8988T (cell line): Measurements from ENCODE around the gene C1orf174.
A peak's percentile ranks its signal among the peaks of the same experiment; 100 is the strongest.

ENCODE experiments used
- DNase-seq: peaks from one replicate; pipeline ENCODE4 v3.0.0; 2011

The C1orf174 gene

GRCh38 chr1:3864884-3865283 lies 35.2 kb downstream of the C1orf174 start:
- DNase-seq, result no peak

GRCh38 chr1:3863231-3863935 lies 36.7 kb downstream of the C1orf174 start:
- no peak for DNase-seq

- peak; percentile 37 for DNase-seq
Measured at GRCh38 chr1:3858231-3858981, 41.7 kb downstream of the C1orf174 start.

DNA sequence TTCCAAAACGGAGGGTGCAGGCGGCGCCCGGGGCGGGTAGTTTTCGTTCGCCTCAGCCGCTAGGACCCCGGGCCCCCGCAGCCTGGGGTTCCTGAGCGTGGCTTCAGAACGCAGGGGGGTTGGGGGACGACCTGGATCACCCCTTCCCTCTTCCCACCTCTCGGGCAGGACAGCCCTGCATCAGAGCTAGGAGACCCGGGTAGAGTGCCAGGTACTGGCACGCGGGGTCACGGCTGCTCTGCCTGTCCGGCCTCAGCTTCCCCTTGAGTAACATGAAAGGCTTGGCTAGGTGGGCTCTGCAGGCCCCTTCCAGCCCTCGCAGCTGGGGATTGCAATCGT lies 42.3 kb downstream of the C1orf174 start:
- DNase-seq, result no peak

DNA sequence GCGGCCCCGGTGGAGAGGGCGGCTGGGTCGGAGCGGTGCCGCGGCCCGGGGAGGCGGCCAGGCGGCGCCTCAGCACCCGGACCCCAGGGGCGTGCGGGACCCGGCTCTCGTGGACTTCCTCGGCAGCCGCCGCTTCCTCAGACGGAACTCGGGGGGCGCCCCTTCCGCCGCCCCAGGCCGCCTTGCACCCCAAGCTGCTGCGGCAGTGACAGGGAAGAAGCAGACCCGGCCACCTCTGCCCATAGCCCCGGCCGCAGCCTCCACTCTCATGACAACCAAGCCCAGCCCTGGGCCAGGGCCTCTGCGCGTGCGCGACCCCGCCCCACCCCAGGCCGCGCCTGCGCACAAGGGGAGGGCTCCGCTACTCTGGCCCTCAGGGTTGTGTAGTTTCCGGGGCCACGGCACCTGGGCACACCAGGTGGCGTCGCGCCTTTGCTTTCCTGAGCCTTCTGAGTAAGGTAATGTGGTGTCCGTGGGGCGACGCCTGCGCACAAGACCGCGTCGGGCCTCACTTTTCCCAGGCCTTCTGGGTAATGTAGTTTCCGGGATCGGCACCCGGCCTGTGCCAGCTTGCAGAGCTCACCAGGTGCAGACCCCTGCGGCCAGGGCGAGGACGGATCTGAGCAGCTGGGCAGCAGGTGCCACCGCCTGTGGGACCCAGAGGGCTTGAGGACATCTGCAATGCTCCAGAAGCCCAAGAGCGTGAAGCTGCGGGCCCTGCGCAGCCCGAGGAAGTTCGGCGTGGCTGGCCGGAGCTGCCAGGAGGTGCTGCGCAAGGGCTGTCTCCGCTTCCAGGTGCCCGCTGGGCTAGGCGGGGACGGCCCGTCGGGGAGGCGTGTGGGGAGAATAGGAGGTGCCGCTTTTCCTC lies 42.9 kb downstream of the C1orf174 start, which contains the start of the genes CEP104 and DFFB:
CEP104 (minus strand) TSS at position 289 of the 868 bp plus-strand sequence. CDS start 4,804 bp downstream, outside the sequence.
DFFB (plus strand) TSS at position 554 of the 868 bp plus-strand sequence; CDS start at position 682, 128 bp downstream.
- DNase-seq, result peak; percentile 98

GRCh38 chr1:3852711-3853485 lies 47.2 kb downstream of the C1orf174 start:
- no peak for DNase-seq

GRCh38 chr1:3852091-3852490 lies 48.0 kb downstream of the C1orf174 start:
- DNase-seq, result no peak

DNA sequence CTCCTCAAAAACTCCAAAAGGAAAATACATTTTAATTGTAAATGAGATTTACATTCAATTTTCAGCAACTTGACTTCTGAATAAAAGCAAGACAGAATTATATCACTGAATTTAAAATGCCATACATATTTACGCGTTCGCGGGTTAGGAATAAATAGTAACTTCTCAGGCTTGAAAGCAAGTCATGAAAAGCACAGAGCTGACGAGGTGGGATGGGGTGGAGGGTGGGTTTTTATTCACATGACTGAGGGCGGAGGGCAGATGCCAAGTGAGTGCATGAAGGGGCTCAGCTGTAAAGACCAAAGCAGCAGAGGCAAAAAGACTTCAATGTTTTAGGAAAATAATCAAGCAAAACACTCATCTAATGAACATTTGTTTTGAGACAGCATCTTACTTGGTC lies 48.8 kb downstream of the C1orf174 start:
- DNase-seq, result no peak

GRCh38 chr1:3850857-3851256 lies 49.2 kb downstream of the C1orf174 start:
- no peak for DNase-seq

DNA sequence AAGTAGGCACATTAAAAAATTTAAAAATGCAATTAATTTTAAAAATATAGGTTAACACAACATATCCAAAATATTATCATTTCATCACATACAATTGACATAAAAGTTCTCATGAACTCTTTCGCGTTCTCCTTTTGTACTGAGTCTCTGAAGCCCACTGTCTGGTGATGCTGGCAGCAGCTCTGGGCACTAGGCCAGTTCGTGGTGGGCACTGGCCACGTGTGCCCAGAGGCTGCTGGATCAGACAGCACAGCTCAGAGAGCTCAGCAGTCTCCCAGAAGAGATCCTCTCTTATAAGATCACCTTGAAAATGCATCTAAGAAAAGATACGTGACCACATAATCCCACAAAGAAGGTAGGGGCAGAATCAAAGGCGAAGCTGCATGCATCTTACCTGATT lies 53.0 kb downstream of the C1orf174 start:
- no peak for DNase-seq

- DNase-seq, result no peak
Measured at GRCh38 chr1:3846541-3846940, 53.5 kb downstream of the C1orf174 start.

DNA sequence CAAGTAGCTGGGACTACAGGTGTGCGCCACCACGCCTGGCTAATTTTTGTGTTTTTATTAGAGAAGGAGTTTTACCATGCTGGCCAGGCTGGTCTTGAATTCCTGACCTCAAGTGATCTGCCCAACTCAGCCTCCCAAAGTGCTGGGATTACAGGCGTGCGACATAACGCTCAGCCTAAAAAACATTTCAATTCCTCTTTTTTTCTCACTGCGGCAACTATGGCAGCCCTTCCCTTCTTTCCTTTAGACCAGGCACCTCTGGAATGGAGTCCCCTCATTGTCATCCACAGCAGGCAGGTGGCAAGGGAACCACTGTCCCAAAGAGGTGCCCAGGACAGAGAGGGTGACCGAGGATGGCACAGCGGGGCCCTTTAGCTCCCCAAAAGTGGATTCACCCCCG lies 57.2 kb downstream of the C1orf174 start:
- no peak for DNase-seq

- no peak for DNase-seq
Measured at GRCh38 chr1:3841491-3841890, 58.6 kb downstream of the C1orf174 start.
